NCI-H1930 (cell line): ENCODE data around the gene CXCL1.
"Not testable (repeated sequence)": the region's sequence is repeated elsewhere in the genome, so short reads cannot be mapped to it uniquely, and the experiment has no call there.

Source experiments
- DNase-seq, 2 experiments: peaks; one replicate each; lab custom pipeline; 2025; lab: John Stamatoyannopoulos, UW

The CXCL1 gene

DNA sequence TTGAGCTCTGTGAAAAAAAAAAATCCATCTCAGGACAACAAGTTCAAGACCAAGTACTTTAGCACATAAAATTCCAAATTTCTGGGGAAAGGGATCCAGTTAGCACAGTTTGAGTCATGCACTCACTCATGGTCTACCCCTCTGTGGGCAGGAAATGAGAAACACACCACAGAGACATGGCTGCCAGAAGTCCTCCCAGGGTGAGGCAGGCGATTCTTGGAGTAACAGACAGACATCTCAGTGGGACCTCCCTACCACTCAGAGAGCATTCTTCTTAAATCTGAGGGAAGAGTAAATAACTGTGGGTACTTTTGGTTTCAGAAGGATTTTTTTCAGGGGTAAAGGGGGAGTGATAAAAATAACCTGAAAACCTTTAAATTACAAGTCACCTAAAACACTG lies 14.1 kb downstream of the CXCL1 start:
- no peak for DNase-seq

DNA sequence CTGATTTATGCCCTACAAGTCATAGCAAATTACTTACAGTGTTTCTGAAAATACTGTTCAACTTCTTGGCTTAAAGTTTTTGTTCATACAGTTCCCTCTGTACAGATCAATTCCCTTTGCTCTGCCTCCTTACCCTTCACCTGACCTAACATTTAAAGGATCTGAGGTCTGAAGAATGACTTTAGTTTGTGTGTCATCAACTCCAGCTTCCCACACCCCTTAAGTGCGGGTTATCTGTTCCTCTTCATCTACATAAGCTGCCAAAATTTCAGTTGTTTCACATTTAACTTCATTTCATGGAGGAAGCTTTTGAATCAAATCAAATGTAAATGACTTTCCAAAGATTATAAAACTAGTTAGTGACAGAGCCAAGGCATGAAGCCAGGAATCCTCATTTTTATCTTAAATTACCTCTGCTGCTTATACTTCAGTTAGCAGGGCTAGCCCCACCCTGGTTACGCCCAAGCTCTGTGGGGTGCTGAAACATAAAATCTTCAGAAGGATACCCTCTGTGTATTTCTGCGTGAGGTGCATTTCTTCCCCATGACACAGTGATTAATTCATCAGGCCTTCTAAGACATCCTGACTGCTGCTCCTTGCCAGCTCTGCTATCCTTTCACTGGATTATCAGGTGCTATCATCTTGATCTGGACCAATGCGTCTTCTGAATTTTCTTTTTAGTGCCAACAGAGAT lies 16.5 kb downstream of the CXCL1 start:
- DNase-seq, result no peak

DNA sequence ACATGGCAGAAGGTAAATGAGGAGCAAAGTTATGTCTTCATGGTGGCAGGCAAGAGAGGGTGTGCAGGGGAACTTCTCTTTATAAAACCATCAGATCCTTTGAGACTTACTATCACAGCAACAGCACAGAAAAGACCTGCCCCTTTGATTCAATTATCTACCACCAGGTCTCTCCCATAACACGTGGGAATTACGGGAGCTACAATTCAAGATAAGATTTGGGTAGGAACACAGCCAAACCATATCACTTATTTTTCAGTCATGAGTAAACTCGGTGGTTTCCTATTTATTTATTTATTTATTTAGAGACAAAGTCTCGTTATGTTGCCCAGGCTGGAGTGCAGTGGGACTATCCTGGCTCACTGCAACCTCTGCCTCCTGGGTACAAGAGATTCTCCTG lies 22.1 kb downstream of the CXCL1 start:
- no peak for DNase-seq

DNA sequence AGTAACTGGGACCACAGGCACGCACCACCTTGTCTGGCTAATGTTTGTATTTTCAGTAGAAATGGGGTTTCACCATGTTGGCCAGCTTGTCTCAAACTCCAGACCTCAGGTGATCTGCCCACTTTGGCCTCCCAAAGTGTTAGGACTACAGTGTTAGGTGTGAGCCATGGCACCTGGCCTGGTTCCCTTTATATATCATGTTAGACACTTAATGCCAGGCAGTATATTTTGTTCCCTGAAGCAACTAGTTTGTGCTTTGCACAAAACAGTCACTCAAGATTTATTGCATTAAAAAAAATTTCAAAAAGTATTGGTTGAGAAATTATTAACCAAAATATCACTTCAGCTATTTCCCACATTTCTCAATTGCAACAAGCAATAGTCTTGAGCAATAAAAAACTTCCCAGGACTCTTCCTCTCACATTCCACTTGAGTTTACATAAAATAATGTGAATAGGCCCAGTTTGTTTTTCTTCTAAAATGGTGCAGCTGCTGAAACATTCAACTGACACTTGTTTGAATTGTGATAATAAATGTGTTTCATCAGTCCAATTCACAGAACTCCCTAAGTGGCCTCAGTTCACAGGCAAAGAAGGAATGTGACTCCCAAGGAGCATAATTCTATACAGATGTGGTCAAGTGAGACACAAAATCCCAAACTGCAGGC lies 22.7 kb downstream of the CXCL1 start:
- no peak for DNase-seq

DNA sequence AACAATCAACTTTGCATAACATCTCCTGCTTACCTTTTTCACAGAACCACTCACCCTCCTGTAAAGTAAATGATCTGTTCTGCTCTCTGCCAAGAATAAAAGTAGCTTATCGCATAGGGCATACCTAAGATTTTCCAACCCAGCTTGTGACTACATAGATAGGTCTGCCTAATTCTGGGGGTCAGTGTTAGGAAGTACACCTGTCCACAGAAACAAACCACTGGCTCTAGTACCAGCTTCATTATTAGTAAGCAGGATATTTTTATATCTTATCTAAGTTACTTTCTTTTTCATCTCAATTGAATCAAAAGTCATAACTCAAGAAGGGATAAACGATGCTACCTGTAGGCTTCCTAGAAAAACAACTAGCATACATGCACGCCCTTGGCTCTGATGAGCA lies 23.8 kb downstream of the CXCL1 start:
- DNase-seq, result no peak

DNA sequence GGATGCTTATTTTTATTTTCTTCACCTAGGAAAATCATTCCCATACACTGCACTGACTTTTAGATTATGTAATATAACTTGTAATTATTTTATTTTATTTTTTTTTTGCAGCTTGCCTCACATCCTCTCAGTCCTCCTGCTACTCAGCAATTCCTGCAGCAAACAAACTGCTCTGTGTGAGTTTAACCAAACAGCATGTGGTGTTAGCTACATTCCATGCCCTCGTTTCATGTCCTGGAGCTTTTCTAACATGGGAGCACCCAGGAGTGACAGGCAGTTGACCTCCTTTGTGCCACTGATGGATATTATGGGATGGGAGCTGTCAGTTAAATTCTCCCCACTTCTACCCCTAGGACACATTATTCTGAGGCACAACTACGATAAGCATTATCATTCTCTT lies 24.8 kb downstream of the CXCL1 start:
- no peak for DNase-seq

DNA sequence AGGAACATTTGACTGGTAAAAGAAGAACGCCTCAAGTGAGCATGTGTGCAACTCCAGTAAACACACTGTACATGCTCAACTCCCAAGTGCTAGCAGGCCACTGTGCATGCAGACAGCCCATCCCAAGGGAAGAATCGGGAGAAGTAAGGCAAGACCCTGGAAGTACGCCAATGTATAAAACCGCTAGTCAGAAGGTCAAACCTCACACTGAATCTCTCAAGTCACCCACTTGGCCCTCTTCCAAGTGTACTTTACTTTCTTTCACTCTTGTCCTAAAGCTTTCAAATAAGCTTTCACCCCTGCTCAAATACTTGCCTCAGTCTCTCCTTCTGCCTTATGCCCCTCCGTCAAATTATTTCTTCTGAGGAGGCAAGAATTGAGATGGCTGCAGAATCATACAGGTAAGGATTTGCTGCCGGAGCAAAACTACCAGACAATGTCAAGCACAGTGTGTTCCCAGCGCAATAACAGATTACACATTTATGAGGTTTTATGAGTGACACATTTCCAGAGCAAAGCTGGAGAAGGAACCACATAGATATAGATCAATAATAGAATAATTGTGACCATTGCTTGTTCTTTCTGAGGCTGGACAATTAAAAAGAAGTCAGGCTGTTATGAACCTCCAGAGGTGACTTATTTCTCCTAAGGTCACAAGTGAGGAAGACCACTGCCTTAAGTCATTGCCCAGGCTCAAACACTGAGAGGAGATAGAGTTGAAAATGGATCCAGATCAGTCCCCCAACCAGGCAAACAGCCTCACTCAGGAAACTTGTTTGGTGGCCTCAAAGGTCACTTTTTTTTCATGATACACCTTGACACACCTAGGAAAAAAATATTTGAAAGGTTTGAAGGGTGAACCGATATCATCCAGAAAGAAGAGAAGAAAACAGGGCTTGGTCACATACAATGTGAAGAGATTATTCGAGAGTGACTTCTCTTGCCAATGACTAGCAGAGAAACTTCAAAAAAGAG lies 26.3 kb downstream of the CXCL1 start:
- no peak for DNase-seq

DNA sequence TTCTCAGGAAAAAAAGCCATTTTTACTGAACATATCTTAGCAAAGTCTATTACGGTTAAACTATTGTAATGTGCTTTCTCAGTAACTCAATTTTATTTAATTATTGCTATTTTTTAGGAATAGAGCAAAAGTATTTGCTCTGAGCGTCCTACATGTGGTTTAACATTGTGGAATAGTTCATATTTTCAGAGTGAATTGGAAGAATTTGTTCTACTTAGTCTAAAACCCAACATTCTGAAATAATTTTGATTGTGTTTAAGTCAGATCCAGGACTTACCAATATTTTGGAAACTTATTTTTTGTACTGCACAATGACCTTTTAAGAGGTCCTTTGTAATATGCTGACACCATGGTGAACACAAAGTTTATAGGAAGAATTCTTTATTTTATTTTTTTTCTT lies 27.2 kb downstream of the CXCL1 start:
- no peak for DNase-seq

DNA sequence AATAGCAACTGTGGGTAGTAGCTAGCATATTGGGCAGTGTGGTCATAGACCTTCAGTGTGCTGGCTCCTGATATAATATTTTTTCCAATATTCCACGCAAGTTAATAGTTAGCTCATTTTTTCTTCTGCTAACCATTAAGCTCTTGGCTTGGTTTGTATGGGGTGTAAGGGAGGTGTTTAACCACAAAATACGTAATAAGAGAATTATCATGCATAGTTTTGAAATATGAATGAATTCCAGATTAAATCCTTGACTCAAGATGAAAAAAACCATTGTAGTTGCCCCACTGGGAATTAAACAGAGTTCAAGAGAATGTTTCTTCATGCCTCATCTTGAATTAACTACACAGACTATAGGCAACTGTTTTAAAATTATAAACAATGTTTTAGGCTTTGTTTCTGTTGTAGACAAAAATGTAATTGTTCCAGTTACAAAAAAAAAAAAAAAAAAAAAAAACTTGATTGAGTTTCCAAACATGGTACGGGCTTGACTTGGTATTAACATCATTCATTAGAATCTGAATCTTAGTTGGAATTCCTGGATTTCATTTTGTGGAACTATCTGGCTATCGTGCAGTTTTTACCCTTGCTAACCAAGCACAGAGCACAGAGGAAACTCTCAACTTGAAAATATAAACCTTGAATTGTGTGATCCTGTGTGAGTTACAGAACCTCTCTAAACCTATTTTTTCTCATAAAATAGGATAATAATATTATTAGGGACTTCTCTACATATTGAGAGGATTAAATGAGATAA lies 28.4 kb downstream of the CXCL1 start:
- no peak for DNase-seq

DNA sequence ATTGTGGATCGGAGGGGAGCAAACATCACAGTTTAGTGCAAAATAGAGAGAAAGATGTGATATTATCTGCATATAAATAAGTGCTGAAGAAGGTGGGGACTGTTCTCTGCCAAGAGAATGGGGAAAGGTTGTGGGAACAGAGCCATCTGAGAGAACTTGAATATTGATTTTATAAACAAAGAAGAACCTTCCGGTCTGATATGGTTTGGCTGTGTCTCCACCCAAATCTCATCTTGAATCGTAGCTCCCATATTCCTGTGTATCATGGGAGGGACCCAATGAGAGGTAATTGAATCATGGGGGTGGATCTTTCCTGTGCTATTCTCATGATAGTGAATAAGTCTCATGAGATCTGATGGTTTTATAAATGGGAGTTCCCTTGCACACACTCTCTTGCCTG lies 30.1 kb downstream of the CXCL1 start:
- not testable (repeated sequence) for DNase-seq

DNA sequence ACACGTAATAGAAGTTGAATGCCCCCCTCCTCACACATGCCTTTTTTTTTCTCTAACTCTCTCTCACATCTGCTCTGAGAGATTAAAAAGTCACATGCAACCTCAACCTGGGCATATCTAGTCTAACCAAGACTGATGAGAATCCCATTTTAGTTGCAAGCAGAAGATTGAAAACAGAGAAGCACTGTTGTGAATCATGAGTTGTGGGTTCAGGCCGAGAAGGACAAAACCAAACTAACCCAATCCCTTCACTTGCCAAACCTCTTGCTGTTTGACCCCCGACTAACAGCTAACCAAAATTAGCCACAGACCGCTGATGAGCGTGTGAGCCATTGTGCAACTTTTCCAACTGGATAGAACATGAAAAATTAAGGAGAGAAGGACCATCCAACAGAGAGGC lies 31.8 kb downstream of the CXCL1 start:
- DNase-seq, result no peak

DNA sequence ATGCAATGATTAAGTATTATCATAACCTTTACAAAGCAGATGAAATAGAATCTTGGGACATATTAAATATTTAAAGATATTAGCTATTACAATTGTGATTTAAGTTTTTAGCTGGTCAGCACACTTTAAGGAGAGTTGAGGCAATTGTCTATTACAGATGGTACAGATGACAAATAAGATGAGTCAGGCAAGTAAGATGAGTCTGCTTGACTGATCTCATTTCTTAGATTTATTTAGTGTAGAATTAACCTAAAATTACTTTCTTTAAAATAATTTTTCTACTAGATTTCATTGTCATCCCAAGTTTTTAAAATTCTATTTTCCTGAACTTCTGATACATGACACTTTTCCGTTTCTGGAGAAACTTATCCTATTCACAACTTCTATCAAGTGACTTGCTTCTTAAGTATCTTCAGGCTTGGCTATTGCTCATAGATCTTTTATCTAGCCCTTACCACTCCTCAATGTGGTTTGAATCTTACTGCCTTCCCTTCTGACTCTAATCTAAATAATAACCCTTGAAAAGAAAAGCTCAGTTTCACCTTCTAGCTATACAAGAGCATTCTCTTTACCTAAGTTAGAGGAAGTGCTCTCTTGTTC lies 32.9 kb downstream of the CXCL1 start:
- DNase-seq, result no peak

DNA sequence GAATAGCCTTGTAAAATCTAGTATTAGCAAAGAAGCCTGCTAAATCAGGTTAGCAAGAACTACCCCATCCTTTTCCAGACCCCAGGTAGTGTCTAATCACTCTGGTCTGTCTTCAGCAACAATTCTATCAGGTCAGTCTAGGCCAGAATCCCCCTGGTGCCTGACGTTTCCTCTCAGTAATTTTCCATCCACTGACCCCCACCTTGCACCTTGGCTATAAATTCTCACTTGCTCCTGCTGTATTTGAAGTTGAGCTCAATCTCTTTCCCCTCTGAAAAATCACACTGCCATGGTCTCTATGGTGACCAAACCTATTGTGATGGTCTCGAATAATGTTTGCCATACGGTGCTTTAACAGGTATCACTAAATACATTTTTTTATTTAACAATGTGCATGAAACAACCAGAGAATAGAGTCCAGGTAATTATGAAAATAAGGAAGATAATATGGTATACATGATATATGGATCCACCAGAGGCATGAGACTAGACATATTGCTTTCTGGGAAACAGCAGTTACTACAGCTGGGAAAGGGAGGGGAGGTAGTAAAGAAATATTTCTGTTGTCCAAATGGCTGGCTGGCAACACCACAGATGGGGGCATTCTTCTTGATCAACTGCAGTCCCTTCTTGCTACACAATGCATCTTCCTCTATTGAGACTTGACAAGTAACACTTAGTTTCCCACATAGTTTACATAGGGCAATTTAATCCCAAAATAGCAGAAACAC lies 33.8 kb downstream of the CXCL1 start:
- DNase-seq, result no peak

DNA sequence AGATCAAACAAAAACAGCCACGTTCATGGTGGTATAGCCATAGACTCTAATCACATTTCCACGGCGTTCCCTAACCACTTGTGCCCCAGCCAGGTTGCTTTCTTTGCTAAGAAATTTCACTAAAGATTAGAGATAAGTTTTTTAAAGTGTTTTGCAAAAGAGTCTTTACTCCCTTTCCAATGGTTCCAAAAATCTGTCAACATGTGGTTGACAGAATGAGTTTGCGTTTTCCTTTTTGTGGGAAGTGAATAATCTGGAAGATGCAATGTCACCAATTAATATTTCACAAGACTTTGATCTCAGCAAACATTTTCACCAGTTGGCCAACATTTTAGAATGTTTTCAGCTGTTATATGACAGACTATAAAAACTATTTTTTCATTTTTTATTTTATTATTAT lies 35.3 kb downstream of the CXCL1 start:
- no peak for DNase-seq

DNA sequence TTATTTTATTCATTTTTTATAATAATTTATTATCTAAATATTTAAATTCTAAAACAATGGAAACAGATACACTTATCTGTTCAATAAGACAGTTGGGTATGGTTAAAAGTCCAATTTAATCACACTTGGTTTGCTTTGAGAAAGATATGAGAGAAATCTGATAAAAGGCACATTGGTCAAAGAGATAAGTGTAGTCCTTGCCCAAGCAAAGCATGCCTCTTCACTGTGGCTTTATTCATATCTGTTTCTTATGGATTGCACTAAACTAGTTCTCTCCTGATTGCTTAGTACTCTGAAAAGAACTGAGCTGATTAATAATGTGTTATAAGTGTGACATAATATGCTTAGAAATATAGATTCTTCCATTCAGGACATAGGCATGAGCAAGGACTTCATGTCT lies 39.8 kb downstream of the CXCL1 start:
- no peak for DNase-seq

DNA sequence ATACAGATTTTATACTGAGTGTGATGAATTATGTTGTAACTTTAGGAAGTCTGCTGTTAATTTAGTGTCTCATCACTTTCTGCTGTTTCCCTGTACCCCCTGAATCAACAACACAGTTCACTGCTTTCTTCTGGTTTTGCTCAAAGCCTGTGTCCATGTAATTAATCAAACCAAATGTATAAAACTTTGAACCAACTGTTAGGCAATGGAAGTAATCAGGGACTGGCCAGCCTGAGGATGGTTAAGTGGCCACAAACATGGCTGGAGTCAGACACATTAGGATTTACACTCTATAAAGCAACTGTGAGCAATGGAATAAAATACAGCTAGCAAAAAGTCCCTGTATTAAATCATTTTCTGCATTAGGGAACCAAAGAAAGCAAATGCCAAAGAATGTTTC lies 42.6 kb downstream of the CXCL1 start:
- no peak for DNase-seq

DNA sequence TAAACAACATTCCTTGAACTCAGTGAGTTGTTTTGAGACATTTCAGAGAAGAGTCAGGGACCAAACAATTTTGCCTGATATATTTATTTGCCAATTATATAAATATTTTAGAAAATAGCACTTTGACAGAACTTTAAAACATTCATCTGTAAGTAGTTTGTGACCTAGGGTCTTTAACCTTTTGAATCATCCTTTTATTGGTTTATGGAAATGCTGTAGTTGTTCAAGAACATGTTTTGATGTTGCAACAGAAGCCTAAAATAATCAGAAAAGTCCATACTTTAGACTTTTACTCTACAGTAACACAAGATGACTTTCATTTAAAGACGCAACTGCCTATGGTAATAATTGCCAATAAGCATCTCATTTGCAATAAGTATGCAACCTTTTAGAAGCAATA lies 43.0 kb downstream of the CXCL1 start:
- no peak for DNase-seq

DNA sequence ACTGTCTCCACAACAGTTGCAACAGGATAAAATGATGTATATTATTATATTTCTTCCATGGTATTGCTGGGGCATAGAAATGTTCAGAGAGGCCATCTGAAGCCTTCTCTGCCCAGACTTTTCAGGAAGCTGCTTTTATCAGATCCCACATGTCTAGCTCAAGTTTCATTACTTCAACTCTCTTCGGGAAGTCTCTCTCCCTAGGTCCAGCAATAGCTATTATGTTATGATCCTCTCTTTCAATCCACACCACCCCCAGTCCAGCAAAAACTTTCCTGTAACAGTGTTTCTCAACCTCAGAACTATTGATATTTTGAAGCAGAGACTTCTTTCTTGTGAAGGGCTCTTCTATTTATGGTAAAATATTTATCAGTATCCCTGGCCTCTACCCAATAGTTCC lies 44.9 kb downstream of the CXCL1 start:
- no peak for DNase-seq

DNA sequence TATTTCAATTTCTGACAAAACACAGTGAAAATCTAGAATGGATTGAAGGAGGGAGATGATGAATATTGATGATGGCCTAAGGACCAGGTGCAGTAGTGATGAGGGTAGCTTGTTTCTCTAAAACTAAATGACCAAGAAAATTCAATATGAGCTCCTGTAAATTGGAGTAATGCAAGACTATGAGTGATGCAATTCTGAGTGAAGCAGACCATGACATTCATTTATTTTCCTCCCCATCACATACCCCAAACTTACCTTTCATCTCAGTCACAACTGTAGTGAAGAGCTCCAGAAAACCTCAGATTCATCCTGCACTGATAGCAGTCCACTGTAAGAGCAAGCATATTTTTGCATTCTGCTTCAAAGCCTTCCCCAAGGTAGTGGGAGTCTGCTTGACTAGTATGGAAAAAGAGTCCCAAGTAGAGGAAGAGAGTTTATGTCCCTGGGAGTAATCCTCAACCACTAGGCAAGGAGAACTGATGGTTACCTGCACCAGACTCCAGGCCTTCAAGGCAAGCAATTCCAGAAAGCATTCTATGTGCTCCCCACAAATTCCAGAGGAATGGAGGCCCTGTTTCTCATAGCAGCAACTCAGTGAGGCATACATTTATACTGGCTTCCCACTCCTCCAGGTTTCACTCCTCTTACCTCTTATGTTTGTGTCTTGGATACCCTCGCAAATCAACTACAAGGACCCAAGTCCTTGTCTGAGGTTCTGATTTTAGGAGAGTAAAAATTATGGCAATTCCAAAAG lies 47.2 kb downstream of the CXCL1 start:
- DNase-seq, result no peak

DNA sequence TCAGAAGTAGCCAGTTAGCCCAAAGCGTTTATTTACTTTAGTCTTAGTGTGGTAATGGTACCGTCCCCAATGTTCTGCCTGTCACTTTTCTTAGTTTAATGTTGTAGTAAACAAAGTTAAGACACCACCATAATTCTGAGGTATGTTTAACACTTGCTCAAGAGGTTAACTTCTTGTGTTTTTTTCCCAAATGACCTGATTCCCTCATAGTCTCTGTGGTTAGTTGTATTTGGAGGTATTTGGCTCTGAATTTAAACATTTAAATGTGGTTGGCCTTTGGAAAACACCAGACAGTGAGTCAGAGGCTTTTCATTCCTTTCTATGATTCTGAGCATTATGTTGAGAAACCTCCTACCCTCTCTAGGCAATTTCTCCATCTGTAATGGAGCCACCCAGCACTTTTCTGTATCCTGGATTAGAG lies 47.9 kb downstream of the CXCL1 start:
- DNase-seq, result no peak
